NCI-H524 treated with DMSO at 0.1 percent for 48 hours (cell line): ENCODE data around the gene TTC34.
"Not testable (repeated sequence)": the region's sequence is repeated elsewhere in the genome, so short reads cannot be mapped to it uniquely, and the experiment has no call there.

Experiments
- DNase-seq: peaks from one replicate; lab custom pipeline; 2025; lab: John Stamatoyannopoulos, UW

The TTC34 gene

DNA sequence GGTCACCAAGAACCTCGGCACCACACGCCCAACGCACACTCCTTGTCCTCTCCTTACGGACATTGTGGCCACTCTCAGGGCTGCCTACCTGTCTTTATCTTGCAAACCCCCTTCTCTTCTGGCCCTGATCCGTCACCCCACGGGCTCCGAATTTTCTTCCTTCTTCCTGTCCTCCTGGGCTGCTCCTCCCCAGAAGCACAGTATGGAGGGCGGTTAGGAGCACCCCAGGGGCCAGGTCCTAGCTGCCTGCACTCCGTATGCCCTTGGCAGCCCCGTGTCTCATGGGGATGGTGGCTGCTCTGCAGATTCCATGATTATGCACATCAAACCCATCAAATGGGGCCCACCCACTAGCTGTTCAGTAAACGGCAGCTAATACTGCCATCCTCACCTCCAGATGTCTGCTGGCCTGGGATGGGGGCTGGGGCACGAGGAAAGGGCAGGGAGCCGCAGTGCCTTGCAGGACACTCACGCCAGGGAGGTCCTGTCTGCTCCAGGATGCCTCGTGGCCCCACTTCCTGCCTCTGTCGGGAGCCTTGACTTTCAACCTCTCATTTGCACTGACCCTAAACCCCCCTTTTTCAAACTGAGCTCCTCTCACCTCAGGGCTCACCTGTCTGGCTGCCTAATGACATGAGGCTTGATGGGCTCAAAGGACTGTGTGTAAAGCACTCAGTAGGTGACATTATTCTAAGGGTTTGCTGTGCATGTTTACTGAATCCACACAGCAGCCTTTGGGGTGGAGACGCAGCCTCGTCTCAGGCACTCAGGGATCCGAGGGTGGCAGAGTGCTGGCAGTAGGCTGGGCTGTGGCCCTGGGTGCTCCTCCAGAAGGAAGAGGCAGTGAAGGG is 4.4 kb downstream of the TTC34 start:
- DNase-seq = no peak

DNA sequence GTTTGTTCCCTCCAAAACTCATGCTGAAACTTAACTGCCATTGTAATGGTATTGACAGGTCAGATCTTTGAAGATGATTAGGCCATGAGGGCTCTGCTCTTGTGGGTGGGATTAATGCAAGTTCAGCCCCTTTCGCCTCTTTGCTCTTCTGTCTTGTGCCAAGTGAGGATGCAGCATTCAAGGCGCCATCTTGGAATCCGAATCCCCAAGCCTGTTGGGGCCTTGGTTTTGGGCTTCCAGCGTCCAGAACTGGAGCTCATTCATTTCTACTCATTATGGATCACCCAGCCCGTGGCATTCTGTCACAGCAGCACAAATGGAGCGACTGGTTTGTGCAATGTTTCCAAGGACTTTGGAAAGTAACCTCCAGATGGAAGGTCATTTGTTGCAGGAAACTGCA is 5.6 kb downstream of the TTC34 start:
- DNase-seq = no peak

DNA sequence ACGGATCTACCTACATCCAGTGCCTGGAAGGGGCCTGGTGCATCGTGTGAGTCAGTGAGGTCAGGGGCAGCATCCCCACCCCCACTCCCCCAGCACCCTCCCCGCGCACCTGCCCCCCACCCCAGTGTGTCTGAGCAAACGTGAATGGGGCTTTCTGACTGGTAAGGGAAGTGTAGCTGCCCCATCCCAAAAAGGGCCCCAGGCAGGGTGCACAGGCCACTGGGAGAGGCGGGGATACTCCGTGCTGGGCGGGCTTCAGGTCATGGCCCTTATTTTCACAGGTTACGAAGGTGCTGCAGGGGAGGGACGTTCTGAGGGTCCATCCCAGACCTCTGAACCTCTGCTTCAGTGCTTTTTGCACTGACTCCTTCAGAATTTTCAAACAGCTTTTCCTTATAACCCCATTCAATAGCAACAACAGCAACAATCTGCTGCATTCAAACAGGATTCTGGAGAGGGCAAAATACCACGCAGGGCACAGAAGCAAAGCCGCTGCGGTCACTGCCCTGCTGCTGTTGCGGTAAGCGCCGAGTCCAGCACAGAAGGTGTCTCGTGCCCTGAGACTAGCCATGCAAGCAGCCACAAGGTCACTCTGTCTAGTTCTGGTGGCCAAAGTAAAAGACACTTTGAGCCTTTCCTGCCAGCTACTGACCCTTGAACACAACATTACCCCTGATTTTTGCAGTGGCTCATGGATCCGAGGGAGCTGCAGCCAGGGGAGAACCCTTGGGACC is 10.3 kb downstream of the TTC34 start:
- DNase-seq = no peak

DNA sequence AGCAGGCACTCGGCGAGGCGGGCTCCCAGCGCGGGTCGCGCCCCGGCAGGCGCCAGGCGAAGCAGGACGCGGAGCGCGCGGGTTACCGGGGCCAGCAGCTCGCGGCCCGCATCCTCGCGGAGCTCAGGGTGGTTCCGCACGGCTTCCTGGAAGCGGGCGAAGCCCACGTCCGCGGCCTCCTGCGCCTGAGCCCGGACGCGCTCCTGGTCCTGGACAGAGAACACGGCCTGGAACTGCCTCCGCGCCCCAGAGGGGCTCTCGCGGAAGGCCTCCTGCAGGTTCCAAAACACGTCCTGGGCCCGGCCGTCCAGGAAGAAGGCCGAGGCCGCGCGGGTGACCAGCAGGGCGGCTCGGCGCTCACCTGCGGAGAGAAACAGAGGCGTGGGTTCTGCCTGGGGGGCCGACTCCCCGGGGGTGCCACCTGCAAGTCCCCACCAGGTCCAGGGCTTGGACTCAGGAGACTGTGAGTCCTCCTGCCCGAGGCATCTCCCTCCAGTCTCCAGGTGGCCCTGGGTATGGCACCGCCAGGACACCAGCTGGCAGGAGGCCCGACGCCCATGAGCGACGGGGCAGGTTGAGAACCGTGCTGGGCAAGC is 11.4 kb downstream of the TTC34 start:
- DNase-seq = no peak

DNA sequence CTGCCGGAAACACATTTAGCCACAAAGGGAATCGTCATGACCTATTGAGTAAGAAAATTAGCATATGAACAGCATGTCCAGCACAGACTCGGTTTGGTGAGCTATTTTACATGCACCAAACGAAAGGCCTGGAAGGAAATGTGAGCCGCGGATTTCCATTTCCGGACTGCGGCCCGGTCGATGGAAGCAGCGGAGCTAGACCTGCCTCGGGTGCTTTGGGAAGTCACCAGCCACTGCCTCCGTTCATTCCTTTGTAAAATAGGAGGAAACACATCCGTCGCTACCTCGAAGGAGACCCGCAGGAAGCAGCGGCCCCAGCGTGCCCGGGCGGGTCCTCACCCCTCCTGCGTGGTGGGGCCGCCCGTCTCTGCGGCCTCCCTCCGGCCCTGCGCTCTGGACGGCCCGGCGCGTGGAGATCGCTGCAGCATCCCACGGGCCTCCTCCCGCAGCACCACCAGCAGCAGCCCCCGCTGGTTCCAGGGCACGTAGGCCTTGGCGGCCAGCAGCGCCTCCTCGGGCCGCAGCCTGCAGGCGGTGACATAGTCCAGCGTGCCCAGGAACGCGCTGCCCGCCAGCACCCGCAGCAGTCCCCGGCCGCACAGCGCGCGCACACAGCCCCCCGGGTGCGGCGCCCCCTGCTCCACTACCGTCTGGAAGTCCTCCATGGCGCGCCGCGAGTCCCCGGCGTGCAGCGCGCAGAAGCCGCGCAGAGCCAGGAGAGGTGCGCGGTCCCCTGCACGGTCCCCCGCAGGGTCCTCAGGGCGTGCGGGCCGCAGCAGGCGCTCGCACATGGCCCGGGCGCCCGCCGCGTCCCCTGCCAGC is 12.1 kb downstream of the TTC34 start:
- no peak for DNase-seq

DNA sequence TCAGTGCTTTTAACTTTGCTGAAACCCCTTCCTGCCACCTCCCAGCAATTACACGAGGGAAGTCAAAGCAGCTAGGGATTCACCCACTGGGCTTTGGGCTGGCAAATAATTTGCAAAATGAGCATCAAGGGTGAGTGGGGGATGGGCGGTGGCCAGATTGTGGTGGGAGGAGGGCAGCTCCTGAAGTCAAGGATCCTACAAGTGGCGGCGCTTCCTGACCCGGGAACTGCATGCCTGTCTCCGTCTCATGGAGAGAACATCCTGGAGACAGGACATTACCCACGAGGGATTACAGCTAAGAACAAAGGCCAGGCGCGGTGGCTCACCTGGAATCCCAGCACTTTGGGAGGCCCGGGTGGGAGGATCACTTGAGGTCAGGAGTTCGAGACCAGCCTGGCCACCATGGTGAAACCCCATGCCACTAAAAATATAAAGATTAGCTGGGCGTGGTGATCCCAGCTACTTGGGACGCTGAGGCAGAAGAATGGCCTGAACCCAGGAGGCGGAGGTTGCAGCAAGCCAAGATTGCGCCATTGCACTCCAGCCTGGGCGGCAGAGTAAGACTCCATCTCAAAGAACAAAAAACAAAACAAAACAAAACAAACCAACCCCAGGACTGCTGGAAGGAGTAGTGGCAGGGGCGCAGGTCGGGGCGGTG is 12.9 kb downstream of the TTC34 start:
- no peak for DNase-seq

DNA sequence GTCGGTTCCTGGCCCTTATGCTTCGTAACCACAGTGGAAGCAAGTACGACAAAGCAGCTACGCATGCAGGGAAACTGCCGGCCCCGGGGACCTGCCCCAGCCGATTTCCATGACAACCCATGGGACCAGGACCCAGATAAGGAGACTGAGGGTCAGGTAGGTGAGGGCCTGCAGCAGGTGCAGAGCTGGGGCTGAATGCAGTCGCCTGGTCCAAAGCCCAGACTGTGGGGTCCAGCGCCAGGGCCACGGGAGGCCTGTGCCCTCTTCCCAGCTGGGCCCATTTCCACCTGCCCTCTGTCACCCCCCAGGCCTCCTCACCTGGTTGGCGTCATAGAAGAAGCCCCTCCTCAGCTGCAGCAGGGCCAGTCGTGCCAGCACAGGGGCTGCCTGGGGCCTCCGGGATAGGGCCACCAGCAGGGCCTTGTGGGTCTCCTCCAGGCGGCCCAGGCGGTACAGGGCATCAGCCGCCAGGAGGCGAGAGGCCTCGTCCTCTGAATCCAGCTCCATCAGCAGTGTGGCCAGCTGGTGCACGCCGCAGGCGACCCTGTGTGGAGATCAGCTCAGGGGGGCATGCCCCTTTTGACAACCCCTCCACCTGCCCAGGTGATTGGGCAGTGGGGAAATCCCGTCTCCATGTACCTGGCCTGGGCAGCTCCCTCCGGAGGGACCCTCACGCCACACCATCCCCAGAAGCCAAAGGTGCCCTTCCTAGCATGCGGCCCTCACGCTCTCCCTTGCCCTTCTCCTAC is 14.2 kb downstream of the TTC34 start:
- DNase-seq = no peak

DNA sequence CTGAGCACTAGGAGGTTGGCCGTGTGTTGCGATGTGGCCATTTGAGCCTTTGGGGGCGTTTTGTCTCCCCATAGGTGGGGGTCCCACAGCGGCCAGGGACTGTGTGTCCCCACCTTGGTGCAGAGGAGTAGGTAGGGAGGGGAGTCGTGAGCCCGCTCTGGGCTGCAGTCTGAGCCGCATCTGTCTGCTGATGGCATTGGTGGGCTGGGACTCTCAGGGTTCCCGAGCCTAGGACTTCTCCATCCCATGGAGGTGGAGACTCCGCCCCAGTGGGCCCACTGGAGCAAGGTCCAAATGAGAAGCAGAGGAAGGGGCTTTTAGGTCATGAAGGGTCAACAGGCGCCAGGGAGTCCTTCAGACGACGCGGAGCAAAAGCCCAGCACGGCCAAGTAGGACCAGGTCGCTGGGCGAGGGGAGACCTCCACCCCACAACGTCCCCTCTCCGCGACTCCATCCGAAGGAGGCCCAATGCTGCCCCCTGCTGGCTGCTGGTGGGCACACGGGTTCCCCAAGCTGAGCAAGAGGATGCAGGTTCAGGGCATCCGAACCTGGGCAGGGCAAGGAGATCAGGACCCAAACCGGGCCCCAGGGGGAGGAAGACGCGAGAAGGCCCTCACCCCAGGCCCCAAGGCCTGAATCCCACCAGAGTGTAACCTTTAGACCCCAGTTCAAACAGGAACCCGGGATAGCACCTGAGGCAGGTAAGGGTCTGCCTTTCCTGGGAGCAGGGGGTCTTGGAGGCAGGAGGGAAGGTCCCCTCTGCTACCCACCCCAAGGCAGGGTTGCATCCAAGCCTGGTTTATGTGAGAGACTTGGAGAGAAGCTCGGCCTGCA is 14.9 kb downstream of the TTC34 start:
- no peak for DNase-seq

DNA sequence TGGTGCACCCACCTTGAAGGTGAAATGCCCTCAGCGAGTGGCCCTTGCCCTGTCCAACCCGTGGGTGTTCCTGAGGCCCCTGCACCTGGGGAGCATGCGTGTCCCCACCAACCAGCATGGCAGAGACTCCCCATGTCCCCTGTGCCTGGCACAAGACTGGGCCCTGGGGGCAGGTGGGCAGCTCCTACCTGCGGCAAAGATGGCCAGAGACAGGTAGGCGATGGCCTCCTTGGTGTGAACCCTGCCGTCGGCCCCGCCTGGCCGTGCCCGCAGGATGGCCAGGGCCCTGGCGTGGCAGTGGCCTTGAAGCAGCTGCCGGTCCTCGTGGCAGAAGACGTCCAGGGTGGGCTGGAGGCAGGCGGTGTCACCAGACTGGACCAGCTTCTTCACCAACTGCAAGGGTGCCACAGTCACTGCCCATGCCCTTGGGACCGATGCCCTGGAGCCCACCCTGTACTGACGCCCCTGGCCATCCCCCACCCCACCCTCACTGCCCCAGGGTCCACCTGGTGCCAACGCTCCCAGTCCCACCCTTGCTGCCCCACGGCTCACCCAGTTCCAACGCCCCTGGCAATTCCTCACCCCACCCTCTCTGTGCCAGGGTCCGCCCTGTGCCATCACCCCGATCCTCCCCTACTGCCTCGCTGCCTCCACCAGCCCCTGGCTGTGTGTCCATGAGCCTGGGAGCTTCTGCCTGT is 15.7 kb downstream of the TTC34 start:
- no peak for DNase-seq

DNA sequence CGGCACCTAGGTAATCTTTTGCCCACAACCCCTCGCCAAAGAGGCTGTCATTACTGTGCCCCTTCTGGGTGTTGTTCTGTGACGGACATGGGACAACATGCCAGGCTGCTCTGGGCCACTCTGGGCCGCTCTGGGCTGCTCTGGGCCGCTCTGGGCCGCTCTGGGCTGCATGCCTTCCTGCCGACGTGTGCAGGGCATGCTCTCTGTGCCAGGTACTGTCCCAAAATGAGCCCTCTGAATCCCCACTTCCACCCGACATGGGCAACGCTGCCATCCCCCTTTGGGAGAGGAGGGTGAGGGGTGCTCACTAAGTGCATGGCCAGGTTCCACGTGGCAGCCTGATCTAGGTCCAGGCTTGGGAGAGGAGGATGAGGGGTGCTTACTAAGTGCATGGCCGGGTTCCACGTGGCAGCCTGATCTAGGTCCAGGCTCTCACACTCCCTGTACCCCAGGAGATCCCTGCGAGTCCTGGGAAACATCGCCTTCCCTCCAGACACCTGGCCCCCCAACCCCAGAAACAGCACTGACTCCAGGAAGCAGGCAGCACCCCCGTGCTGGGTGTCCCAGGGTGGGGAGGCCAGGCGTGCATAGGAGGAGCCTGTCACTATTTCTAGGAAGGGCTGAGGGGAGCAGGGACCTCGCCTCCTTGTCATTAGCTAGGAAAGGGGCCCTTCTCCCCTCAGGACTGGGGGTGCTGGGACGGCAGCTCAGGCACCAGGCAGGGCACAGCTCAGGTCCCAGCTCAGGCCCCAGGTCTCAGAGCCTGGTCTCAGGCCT is 16.5 kb downstream of the TTC34 start:
- no peak for DNase-seq

DNA sequence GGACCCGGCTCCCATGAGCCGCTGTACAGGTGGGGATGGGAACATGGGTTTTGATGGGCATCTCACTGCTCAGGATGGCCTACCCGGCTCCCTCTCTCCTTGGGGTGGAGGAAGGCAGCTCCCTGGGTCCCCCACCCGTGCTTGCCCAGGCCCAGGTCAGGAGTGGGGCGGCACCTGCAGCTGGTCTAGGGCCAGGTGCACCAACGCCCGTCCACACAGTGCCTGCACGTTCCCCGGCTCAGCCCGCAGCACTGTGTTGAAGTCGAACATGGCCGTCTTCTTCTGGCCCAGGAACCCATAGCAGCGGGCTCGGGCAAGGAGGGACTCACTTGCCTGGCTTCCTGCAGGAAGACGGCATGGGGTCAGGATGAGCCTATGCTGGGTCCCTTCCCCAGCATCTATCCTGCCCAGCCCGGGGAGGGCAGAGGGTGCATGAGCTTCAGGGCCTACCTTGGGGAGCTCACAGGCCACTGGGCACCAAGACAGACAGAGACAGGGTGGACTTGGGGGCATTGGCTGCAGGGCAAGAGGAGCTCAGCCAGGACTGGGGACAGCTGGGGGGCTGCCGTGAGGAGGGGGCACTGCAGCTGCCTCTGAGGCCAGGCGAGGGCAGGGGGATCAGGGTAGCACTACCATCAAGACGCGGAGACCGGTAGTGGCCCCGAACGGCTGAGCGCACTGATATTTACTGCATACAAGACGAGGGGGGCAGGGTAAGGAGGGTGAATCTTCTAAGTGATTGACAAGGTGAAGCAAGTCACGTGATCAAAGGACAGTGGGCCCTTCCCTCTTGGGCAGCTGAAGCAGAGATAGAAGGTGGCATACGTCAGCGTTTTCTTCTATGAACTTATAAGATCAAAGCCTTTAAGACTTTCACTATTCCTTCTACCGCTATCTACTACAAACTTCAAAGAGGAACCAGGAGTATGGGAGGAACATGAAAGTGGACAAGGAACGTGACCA is 17.8 kb downstream of the TTC34 start:
- no peak for DNase-seq

DNA sequence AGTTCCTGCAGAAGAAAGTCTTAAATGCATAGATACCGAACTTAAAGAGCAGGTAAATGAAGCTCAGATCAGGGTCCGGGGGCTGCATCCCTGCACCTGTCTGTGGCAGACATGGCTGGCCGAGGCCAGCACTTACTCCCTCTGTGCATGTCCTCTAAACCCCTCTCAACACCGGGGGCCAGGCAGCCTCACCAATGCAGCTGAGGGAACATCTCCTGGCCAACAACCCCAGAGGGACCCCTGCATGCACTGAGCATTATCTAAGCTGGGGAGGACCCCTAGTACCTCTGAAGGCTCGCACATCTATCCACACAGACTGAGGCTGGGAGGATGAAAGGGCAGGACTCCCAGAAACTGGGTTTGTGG is 18.4 kb downstream of the TTC34 start:
- no peak for DNase-seq

DNA sequence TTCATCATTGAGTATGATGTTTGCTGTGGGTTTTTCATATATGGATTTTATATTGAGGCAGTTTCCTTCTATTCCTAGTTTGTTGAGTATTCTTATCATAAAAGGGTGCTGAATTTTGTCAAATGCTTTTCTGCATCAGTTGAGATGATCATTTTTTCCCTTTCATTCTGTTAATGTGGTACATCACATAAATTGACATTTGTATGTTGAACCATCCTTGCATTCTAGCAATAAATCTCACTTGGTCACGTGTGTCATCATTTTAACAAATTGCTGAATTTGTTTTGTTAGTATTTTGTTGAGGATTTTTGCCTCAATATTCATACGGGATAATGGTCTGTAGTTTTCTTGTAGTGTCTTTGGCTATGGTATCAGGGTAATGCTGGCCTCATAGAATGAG is 19.9 kb downstream of the TTC34 start:
- no peak for DNase-seq

DNA sequence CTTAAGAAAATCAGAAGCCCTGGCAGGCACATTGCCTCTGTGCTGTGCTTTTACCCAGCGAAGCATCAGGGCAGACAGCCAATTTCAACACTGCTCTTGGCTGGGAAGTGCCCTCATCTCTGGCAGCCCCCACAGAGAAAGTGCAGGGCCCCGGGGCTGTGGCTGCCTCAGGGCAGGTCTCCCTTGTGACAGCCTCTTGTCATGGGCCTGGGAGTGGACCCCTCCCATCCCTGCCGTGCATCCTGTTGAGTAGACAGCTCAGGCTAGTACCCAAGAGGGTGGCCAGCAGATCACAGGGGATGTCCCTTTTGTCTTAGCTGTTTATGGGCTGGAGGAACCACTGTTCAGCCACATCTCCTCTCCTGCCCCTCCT is 23.3 kb downstream of the TTC34 start:
- DNase-seq = no peak

DNA sequence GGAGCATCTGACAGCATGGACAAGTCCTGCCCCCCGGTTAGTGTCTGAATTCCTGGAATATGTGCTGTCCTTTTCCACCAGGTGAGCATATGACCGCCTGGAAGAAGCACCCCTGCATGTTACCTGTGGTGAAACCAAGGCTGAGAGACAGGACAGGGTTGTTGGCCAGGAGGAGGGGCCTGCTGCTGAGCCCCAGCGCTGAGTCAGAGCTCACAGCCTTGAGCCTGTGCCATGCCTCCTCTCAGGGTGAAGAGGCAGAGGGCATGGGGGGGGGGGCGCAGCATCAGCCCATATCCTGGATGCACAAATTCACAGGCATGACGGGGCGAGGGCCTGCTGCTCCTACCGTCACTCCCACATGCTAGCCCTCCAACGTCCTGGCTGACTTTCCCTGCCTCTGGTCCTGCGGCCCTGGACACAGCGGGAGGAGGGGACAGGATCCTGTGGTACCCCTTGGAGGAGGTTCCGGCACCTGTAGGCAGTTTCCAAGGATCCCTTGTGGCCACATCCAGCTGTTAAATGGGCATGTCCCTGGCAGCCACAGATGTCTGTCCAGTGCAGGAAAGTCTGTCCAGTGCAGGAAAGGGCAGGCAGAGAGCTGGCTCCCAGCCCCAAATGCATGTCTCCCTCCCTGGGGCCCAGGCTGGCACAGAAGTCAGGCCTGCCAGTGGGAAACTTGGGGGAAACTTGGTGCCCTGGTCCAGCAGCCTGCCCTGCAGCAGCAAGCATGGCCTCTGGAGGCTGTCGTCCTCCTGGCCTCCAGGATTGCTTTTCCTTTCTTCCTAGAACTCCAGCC is 23.9 kb downstream of the TTC34 start:
- DNase-seq = no peak

DNA sequence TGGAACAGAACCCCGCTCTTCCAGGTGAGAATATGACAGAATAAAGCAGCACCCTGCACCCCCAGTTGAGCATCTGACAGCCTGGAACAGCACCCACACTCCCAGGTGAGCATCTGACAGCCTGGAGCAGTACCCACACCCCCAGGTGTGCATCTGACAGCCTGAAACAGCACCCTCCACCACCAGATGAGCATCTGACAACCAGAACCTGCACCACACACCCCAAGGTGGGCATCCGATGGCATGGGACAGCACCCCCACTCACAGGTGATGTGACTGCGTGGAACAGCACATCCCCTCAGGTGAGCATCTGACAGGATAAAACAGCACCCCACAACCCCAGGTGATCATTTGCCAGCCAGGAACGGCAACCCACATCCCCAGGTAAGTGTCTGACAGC is 26.2 kb downstream of the TTC34 start:
- not testable (repeated sequence) for DNase-seq

DNA sequence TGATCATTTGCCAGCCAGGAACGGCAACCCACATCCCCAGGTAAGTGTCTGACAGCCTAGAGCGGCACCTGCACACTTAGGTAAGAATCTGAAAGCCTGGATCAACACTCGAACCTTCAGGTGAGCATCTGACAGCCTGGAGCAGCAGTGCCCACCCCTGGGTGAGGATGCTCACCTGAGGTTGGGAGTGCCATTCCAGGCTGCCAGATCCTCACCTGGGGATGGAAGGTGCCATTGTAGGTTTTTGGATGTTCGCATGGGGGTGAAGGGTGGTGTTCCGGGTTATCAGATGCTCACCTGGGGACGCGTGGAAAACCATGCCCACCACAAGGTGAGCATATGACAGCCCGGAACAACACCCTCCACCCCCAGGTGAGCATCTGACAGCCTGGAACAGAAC is 33.4 kb downstream of the TTC34 start:
- DNase-seq = not testable (repeated sequence)
